Measurements from ENCODE around the gene C10orf71.

The C10orf71 gene, protein sequence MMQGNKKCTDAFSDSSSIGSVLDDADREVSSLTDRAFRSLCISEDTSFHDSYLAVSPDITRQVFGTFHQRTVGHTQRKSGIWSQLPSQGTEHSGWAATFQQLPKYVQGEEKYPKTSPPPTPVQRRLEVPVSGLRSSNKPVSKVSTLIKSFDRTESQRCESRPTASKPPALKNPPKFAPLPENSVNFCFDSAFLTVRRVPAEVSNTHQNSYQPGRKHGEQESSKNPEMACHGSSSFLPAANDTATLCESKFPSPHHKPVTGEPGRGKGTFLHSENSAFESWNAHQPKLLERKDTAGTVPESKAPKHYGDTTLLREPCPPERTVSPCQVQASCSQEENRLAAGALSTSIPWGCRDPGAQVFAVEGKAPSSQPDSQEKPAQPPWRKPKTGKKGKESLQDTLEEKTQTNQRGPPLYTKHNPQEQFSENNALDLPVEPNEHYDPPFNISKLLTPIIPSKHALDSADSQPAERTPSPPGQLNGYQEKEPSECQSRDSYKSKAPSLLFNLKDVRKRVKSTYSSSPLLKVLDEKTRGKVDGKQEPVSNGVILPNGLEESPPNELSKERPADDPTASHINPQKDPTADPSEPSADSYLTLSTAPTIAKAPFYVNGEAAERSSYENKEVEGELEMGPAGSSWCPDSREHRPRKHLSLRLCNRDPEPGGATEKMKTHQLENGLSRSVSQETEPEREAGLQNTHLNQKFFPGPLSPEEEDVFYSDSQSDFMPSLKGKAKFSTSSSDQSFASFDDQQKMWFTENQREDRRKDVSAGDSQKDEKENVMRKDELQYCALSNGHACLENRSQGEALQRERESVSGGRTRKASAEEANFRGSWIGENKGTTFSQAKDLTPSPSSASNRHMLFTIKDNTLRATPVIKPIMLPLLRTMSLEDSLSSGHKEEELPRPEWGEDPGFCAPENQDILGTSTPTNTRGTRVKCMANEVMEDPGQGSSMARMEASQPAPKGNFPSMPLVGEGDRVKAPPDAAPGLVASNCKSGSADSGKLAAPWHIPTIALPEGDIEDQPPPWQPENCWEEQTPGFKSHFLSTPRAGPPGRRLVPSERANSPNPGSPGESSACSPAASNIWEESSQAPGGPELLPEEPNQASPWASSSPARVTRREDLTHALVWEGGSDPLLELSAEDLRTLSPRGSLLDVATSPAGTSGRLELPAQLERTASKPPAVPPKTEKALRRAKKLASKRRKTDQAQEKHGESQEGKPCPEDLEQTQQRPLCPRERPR (N-terminal part only)

GRCh38 chr10:49298983-49299815 lies at the start of gene C10orf71:
Gene C10orf71 (plus strand): TSS chr10:49299170. CDS start chr10:49322546, 23,376 bp downstream.
- DNase-seq (ENCODE audit: low read depth in 3 of 3, low spot score in 1 of 3), result no peak

DNA sequence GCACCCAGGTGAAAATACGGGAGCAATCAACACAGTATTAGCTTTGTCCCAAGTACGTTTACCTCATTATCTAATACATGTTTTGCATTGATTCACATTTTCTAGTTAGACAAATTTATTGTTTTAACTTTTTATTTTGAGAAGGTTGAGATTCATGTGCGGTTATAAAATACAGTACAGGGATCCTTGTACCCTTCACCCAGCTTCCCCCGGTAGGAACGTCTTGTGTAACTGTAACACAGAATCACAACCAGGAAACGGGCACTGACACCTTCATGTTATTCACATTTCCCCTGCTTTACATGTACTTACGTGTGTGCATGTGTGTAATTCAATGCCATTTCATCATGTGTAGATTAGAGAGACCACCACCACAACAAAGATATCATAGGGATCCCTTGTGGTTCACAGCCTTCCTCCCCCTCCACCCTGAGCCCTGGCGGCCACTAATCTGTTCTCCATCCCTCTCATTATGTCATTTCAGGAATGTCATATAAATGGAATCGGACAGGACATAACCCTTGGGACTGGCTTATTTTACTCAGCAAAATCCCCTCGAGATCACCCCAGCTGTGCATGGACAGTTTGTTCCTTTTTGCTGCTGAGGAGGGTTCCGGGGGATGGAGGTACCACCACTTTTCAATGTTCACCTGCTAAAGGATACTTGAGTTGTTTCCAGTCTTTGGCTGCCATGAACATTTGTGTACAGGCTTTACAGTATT lies 46.5 kb upstream of the C10orf71 start:
- no peak for DNase-seq (ENCODE audit: low read depth in 3 of 3, low spot score in 1 of 3)

GRCh38 chr10:49253340-49253906 lies 45.5 kb upstream of the C10orf71 start:
- no peak for DNase-seq (ENCODE audit: low read depth in 3 of 3, low spot score in 1 of 3)

DNA sequence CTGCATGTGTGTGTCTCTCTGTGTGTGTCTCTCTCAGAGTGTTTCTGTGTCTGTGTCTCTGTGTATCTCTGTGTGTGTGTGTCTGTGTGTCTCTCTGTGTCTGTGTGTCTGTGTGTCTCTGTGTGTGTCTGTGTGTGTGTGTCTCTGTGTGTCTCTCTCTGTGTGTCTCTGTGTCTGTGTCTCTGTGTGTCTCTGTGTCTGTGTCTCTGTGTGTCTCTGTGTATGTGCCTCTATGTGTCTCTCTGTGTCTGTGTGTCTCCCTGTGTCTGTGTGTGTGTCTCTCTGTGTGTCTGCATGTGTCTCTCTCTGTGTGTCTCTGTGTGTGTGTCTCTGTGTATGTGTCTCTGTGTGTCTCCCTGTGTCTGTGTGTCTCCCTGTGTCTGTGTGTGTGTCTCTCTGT lies 44.8 kb upstream of the C10orf71 start:
- DNase-seq (ENCODE audit: low read depth in 3 of 3, low spot score in 1 of 3), result no peak

DNA sequence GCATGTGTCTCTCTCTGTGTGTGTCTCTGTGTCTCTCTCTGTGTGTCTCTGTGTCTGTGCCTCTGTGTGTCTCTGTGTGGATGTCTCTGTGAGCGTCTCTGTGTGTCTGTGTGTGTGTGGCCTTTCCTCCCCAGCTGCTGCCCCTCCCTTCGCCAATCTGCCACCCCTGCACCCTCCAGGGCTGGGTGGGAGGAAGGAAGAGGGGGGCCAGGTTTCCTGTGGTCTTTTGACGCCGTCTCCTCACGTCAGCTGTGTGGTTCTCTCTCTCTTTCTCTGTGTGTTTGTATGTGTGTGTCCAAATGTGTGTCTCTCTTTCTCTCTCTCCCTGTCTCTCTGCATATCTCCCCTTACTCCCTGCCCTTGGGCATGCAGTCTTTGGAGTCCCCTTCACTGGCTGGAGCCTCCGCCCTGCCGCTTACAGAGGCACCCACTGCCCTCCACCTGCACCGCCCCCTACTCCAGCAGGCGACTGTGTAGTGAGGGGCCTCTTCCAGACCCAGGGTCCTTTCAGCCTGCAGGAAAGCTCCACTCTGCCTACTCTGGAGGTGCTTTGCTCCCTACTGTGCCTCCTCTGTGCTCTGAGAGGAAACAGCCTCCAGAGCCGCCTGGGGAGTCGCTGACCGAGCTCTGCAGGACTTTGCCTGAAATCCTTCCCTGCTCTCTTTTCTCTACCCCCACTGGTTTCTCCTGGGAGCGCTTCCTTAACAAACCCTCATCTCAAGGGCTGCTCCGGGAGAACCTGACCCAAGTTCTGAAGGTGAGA lies 44.2 kb upstream of the C10orf71 start:
- DNase-seq (ENCODE audit: low read depth in 3 of 3, low spot score in 1 of 3), result no peak

DNA sequence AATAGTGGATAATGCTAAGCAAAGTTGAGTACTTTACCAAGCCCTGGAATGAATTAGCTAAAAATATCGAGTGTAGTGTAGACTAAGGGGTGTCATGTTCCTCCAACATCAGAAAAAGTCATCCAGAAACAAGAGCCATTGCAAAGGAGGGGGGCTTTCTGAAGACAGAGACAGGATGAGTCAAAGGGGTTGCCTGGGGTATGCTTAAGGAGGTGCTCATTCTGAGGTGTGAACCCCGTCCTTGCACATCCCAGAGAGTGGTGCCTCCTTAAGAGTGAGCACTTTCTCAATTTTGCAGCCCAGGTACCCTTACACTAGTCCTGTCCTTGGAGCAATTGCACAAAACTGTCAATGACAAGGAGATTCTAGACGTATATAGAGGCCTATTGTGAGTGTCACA lies 43.1 kb upstream of the C10orf71 start:
- no peak for DNase-seq (ENCODE audit: low read depth in 3 of 3, low spot score in 1 of 3)

- DNase-seq (ENCODE audit: low read depth in 3 of 3, low spot score in 1 of 3), result no peak
Observed at GRCh38 chr10:49257154-49257553, 41.8 kb upstream of the C10orf71 start.

- no peak for DNase-seq (ENCODE audit: low read depth in 3 of 3, low spot score in 1 of 3)
Observed at GRCh38 chr10:49257626-49258349, 41.2 kb upstream of the C10orf71 start.

DNA sequence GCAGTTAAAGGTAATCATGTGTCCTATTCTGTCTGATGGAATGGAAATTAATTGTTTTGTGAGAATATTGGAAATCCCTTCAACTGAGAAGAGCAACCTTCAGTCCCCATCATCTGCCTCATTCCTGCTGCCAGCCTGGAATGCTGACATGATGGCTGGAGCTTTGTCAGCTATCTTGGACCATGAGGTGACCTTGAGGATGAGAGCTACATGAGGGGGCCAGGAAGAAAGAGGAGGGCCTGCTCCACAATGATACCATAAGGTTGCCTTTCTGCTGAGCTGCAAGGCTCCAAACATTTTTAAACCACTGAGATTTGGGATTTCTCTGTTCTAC lies 40.7 kb upstream of the C10orf71 start:
- no peak for DNase-seq (ENCODE audit: low read depth in 3 of 3, low spot score in 1 of 3)

GRCh38 chr10:49260644-49261296 lies 38.2 kb upstream of the C10orf71 start:
- DNase-seq (ENCODE audit: low read depth in 3 of 3, low spot score in 1 of 3), result no peak

DNA sequence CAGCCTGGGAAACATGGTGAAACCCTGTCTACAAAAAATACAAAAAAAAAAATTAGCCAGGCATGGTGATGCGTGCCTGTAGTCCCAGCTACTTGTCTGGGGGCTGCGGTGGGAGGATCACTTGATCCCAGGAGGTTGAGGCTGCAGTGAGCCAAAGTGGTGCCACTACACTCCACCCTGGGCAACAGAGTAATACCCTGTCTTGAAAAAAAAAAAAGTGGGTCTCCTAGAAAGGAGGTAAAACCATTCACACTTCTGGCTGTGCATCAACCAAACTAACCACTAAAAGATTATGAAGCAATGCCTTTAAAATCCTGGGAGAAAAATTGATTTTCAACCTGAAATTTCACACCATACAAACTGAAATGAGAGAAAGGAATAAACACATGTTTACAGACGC lies 35.4 kb upstream of the C10orf71 start:
- no peak for DNase-seq (ENCODE audit: low read depth in 3 of 3, low spot score in 1 of 3)

- no peak for DNase-seq (ENCODE audit: low read depth in 3 of 3, low spot score in 1 of 3)
Observed at GRCh38 chr10:49264177-49264677, 34.7 kb upstream of the C10orf71 start.

GRCh38 chr10:49265885-49266284 lies 33.1 kb upstream of the C10orf71 start:
- DNase-seq (ENCODE audit: low read depth in 3 of 3, low spot score in 1 of 3), result no peak

DNA sequence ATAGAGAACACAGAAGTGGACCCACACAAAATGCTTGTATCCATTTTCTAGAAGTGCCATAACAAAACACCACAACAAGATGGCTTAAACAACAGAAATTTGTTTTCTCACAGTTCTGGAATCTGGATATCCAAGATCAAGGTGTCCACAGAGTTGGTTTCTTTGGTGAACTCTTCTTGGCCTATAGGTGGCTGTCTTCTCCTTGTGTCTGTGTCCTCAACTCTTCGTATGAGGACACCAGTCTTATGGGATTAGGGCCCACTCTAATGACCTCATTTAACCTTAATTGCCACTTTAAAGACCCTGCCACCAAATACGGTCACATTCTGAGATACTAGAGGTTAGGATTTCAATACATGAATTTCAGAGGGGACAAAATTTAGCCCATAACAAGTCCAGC lies 30.8 kb upstream of the C10orf71 start:
- no peak for DNase-seq (ENCODE audit: low read depth in 3 of 3, low spot score in 1 of 3)

DNA sequence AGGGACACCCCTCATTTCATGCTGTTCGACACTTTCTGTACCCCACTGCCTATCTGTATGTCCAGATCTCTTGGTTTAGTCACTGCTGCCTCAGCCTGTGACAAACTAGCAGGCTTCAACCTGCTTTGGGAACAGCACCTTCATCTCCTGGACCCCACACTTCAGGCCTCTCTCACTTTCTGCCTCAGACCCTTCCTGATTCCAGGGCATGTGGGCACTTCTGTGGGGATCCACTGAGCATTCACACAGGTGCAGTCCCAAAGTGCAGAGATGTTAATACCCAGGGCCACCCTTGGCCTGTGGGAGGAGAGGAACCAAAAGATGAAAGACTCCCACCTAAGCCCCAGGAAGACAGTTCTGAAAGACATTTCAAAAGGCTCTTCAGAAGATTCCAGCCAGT lies 29.4 kb upstream of the C10orf71 start:
- DNase-seq (ENCODE audit: low read depth in 3 of 3, low spot score in 1 of 3), result no peak

GRCh38 chr10:49270565-49270964 lies 28.4 kb upstream of the C10orf71 start:
- DNase-seq (ENCODE audit: low read depth in 3 of 3, low spot score in 1 of 3), result no peak

DNA sequence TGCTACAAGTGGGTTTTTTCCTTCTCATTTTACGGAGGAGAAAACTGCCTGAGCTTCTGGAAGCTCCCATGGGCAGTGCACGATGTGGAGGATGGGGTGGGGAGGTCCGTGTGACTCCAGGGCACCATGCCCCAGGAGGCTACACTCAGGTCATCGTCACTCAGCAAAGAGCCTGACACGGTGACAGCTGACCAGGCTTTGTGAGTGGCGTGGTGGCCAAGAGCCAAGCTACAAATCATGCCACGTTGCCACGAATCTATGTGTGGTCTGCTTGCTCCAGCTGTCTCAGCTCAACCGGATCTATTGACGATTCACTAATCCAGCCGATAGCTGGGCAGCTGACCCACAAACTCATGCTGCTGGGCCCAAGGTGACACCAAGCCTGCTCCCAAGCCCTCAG lies 27.6 kb upstream of the C10orf71 start:
- DNase-seq (ENCODE audit: low read depth in 3 of 3, low spot score in 1 of 3), result no peak
